GM10266 (cell line): ENCODE measurements around the gene INPP4A.

ENCODE experiments used
- DNase-seq: peaks from one replicate; pipeline ENCODE4 v3.0.0; 2012; ENCODE audit errors: extremely low spot score
- CTCF ChIP-seq: IDR thresholded peaks from 2 replicates; pipeline ENCODE4 v1.5.1; 2012; ENCODE audit warnings: mild to moderate bottlenecking, low read depth; ENCODE audit not compliant: control insufficient read depth, insufficient read depth; ENCODE audit errors: missing control alignments

The INPP4A gene

GRCh38 chr2:98520806-98521205 lies 76.1 kb downstream of the INPP4A start:
- no peak for TF ChIP-seq CTCF
- no peak for DNase-seq

GRCh38 chr2:98521266-98521665 lies 76.6 kb downstream of the INPP4A start:
- no peak for DNase-seq
- no peak for TF ChIP-seq CTCF

- no peak for DNase-seq
- no peak for TF ChIP-seq CTCF
Observed at GRCh38 chr2:98522854-98523253, 78.2 kb downstream of the INPP4A start.

GRCh38 chr2:98524168-98524567 lies 79.5 kb downstream of the INPP4A start:
- no peak for TF ChIP-seq CTCF
- DNase-seq: no peak

GRCh38 chr2:98528349-98528748 lies 83.7 kb downstream of the INPP4A start:
- no peak for DNase-seq
- TF ChIP-seq CTCF: no peak

- no peak for DNase-seq
- TF ChIP-seq CTCF: no peak
Observed at GRCh38 chr2:98530114-98530513, 85.5 kb downstream of the INPP4A start.

- TF ChIP-seq CTCF: no peak
- no peak for DNase-seq
Observed at GRCh38 chr2:98532756-98533155, 88.1 kb downstream of the INPP4A start.
